Measurements from ENCODE around the gene FUT4. TPM values are rescaled to one million over a fixed set of nuclear protein-coding genes. Genes with fewer than 3 reads are reported as not detected.

The FUT4 gene
- total RNA-seq, 1 donor from 2014 or later = 6.3 TPM

DNA sequence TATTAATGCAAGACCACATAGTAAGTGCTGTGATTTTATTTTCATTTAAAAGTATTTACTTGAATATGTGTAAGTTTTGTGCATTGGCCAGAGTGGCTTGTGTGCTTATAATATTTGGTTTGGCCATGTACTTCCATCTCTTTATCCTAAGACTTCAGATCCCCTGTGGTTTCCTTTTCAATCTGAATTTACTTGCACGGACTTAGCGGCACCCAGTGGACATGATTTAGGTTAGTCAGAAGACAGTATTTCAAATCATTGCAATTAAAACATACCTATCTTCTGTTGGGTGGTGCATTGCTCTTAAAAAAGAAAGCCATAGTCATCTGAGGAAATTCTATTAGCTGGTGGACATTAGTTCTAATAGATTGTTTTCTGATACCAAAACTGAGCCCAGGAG, 54.2 kb downstream of the FUT4 start:
- no peaks in the 10 kb centered on the region for H3K9me3 ChIP-seq (ENCODE audit: control insufficient read depth in 3 of 3, low read length in 3 of 3)
- H3K4me1 ChIP-seq (ENCODE audit: control insufficient read depth in 3 of 3, insufficient read depth in 3 of 3, low read length in 3 of 3) = no peaks in the 10 kb centered on the region
- H3K9ac ChIP-seq (ENCODE audit: low read depth in 1 of 3, low read length in 3 of 3) = no peak overlapping the region
- H3K4me3 ChIP-seq (ENCODE audit: low read length in 3 of 3) = no peak overlapping the region
- H3K36me3 ChIP-seq (ENCODE audit: control insufficient read depth in 3 of 3, insufficient read depth in 3 of 3, low read length in 3 of 3) = peaks cover 0 to 7% (median 5%) of the 10 kb centered on the region in 3 donors
- H3K27ac ChIP-seq (ENCODE audit: low read depth, low read length) = no peak overlapping the region
- no peaks in the 10 kb centered on the region for H3K27me3 ChIP-seq (ENCODE audit: control insufficient read depth in 3 of 3, insufficient read depth in 3 of 3, low read length in 3 of 3)

Other genes with a start within 250 kb of the FUT4 start
- not detected for gene IZUMO1R, start 239.3 kb upstream of the FUT4 start, total RNA-seq
- not detected for gene GPR83, start 142.5 kb upstream of the FUT4 start, total RNA-seq
- gene MRE11, start 50.1 kb upstream of the FUT4 start, total RNA-seq = 16.7 TPM
- 5.7 TPM for gene ANKRD49, start 49.9 kb upstream of the FUT4 start, total RNA-seq
- gene C11orf97, start 31.5 kb upstream of the FUT4 start, total RNA-seq = not detected
- gene PIWIL4, start 23.4 kb downstream of the FUT4 start, total RNA-seq = 8.9 TPM
- 79.3 TPM for gene AMOTL1, start 224.4 kb downstream of the FUT4 start, total RNA-seq

Measured in skeletal muscle tissue (tissue), 4 donors.